Inflammatory macrophage (primary cell): Measurements from ENCODE around the gene SPNS3.
A peak's percentile ranks its signal among the peaks of the same experiment; 100 is the strongest.

ENCODE experiments used
- DNase-seq, 2 donors: peaks; one replicate each; pipeline ENCODE4 v3.0.0-alpha.2; 2020 to 2022

The SPNS3 gene

DNA sequence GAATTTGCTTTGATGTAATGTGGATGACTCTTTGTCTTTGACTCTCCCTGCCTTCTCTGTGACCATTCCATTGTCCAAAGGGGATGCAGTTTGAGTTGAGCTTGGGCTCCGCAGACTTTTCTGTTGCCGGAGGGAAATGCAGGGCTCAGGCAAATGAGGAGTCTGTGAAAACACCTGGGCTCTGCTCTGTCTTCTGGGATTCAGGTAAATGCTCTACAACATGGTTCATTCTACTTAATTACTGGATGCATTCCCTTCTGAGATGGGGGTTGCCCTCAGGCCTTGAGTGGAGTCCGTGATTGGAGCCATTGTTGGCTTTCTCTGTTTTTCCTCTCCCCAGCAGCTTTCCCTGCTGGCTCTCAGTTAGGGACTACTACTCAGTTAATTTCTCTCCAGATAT lies 38.5 kb downstream of the SPNS3 start:
- DNase-seq: no peak

DNA sequence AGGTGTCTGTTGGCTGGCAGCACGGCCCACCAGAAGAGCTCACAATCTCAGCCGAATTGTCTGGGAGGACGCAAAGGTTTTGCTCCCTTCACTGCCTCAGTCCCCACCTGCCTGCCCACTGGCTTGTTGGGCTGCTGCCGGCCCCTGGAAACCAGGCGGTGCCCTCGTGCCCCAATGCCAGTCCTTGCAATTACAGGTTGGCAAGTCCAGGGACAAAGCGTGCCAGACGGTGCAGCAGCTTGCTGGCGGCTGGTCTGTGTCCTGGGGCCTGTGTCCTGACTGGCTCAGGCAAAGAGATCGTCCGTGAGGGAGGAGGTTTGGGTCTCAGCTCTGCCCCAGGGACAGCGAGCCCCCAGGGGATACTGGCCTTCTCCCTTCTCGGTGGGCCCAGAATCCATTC lies 40.4 kb downstream of the SPNS3 start:
- DNase-seq: no peak

DNA sequence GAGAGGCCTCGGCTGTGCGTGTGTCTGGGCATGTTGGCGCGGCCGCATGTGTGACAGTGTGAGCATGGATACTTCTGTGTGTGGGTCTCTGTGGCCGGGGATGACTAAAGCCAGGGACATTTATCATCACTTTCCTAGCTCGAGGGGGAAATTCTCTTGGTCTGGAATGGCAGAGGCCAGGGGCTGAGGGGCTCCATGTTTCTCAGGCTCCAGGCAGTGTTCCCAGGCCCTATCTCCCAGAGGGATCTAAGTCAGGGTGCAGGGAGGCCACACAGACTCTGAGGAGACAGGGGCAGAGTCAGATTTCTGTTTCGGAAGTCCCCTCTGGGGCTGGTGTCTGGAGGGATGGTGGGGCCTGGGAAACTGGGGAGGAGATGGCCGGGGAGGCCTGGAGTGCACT lies 41.3 kb downstream of the SPNS3 start:
- no peak for DNase-seq

DNA sequence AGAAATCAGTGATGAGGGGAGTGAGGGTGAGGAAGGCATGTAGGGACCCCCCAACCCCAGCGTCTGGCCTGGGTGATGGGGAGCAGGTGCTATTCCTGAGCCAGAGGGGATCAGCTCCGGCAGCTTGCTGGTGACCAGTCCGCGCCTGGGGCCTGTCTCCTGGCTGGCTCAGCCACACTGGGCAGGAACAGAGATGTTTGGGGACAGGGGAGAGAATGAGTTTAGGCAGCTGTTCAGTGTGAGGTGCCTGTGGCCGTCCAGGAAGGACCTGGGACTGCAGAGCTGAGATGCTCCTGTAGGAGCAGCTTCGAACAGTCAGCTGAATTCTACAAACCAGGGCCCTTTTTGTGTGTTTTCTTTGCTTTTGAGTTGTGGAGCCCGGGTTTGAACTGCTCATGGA lies 41.7 kb downstream of the SPNS3 start:
- no peak for DNase-seq

DNA sequence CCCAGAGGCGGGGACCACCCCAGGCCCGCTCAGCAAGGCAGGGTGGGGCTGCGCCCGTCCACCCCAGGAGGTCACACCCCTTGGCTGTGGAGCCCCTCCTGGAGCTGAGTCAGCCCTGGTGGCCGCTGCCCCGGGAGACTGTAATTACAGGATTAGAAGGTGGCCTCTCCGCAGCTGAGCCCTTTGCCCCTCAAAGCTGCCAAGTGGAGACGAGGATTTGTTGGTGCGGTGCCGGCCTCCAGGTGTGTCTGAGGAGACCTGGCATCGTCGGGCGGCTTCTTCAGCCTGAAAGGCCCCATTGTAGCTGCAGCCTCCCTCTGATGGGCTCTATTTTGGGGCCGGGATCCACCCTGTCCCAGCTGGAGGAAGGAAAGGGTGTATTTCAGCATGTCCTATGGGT lies 42.3 kb downstream of the SPNS3 start:
- no peak for DNase-seq

DNA sequence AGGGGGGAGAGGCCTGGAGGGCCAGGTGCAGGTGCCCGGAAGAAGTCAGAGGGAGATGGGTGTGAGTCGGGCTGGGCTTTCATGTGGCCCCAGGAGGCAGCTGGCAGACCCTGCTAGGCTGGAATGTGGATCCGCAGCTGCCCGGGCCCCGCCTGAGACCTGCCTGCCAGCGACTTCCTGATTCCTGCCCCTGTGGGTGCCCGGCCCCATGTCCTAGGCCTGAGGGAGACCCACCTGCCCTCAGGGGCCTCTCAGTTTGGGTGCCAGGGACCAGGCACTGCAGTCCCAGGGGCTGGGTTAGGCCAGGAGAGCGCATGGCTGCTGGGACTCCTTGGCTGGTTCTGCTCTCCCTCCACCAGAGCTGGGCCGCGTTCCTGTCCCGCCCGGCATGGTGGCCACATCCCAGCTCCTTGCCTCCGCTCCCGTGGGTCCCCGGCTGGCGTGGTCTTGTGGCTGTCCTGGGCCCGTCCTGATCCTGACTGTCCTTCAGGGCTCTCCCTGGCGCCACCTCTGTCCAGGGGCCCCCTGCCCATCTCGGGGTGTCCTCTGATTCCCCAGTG lies 42.9 kb downstream of the SPNS3 start:
- no peak for DNase-seq

DNA sequence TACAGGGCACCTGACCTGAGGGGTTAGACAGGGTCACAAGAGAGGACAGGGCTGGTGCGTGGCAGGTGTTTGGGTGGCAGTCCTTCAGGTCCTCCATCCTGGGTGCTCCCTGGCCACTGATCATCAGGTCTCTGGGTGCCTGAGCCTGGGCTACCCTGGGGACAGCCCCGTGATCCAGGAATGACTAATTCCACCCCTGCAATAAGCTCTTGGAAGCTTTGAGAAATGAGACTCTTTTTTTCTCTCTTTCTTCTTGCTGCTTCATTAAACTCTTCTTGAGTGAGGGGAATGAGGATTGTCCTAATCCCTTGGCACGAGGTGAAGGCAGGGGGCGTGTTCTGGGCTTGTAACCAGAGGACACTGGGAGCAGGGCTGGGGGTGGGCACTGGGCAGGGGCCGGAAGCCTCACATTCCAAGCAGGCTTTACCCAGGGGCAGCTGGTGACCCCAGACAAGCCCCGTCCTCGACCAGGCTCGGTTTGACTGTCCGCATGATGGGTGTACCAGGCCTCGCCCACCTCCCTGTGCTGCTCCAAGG lies 43.6 kb downstream of the SPNS3 start:
- DNase-seq: no peak

DNA sequence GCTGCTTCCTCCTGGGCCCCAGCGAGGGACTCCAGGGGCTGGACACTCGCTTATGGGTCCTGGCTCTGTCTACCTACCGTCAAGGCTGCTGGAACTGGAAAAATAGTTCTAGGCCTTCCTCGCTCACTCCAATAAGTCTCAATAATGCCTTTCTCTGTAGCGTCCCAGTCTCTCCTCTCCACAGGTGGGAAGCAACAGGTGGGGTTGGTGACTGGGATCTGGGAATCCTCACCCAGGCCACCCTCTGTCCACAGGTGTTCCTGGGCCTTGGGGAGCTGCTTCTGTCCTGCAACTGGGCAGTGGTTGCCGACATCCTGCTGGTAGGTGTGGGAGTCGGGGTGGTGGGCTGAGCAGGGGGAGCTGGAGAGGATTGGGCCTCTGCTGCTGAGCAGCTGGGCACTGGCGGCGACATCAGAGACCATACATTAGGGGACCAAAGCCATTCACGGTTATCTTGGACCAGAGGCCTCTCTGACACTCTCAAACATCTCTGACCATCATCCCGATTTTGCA lies 44.6 kb downstream of the SPNS3 start:
- DNase-seq: no peak

DNA sequence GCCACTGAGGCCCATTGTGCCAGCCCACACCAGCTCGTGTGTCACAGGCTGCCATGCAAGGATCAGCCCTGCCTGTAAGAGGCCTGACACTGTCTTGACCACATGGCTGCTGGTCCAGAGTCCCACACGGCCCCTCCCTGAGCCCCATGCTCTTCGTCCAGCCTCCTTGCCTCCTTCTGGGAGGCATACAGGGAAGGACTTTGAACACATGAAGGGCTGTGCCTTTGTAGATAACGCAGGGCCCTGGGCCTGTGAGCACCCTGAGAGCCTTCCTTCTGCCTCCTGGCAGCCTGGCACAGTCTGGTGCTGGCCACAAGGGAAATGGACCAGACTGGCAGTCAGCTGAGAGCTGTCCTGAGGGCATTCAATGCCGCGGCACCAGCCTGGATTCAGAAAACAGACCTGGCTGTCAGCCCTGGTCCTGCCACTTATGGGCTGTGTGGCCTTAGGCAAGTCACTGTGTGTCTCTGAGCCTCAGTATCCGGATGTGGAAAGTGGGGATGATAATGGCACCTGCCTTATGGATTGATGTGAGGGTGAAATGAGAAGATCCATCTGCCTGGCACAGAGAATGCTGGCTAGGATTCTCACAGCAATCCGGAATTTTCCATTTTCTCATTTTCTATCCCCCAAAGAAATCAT lies 45.7 kb downstream of the SPNS3 start:
- DNase-seq: no peak

DNA sequence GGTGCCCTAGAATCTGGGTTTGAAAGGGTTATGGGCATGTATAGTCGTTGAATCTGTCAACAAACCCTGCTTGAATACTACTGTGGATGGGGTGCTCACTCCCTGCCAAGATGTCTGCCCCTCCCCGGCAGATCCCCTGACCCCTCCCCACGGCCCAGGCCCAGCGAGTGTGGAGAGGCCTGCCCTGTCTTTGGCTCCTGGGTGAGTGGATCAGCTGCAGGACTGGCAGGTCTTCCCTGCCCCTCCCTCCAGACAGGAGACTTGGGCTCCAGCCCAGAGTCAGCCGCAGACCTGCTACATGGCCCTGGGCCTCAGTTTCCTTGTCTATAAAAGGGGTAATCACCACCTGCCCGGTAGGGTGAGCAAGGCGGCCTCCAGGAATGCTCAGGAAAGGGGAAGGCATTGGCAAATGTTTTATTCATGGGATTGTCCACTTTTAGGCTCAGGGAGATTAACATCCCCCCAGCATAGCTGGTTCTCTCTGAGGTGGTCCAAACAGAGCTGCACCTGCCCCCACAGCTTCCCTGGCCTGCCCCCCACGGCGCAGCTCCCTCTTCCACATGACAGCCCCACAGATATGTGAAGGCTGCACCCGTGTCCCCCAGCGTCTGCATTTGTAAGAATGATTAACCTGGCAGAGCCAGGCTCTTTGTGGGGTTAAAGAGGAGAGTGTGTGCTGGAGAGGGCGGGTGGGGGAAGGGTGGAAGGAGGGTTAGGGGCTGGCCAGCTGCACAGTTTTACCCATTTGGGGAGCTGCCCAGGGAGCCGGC lies 46.4 kb downstream of the SPNS3 start:
- no peak for DNase-seq

DNA sequence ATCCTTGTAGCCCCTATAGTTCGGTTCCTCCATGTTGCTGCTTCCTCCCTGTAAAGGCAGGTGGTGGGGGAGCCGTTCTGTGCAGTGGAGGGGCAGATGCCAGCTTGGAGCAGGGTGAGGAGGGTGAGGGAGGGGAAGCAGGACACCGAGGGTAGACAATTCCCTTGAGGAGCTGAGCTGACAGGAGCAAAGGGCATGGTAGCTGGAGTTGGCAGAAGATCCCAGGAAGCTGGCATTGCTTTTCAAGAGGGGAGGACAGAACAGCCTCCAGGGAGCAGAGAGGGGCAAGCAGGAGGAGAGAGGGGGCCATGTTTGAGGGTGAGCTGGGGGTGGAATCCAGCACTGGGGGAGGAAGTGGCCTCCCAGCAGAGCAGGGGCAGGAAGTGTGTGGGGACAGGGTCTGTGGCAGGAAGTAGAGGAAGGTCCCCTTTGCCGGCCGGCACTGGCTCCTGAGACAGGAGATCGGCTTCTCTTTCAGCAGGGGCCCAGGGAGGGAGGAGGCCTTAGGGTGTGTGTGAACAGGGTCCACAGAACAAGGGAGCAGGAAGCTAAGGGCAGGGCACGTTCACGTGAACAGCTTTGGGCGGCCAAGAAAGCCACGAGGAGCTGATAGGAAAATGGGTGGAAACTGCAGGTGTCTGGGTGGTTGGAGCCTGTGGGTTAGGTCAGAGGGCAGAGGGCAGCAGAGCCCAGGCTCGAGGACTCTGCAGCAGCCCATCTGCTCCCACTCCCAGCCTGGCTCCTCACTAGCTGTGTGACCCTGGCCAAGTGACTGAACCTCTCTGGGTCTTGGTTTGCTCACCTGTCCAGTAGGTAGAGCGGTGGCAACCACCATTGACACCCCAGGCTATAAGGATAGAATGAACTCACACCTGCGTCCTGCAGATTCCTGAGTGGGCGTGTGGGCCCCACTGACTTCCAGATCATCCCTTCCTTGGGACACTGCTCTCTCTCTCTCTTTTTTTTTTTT lies 47.5 kb downstream of the SPNS3 start:
- DNase-seq: peak in 1 of 2 donors; percentile 55

DNA sequence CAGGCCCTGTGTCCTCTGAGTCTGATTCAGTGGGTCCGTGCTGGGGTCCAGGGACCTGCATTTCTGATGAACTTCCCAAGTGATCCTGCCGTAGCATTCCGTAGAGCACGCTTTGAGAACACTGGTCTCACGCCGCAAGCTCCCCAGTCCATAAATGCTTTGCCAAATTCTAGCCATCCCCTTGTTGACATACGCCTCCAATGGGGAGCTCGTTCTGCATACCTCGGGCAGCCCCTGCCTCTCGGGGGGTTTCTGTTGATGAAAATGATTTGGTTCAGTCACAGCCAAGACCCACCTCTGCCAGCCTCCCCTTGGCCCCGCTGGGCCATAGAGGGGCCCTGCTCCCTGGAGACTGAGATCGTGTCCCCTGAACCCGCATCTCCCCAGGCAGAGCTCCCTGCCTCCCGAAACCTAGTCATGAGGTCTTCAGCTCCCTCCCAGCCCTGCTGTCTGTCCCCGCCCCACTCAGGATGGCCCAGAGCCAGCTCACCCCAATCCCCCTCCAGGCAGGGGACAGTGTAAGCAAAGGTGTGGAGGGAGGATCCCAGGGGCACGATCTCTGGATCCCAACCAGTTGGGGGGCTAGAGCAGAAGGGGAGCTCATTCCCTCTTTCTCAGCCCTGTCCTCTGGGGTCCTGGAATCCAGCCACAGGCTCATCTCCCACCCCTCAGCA lies 48.7 kb downstream of the SPNS3 start:
- no peak for DNase-seq

DNA sequence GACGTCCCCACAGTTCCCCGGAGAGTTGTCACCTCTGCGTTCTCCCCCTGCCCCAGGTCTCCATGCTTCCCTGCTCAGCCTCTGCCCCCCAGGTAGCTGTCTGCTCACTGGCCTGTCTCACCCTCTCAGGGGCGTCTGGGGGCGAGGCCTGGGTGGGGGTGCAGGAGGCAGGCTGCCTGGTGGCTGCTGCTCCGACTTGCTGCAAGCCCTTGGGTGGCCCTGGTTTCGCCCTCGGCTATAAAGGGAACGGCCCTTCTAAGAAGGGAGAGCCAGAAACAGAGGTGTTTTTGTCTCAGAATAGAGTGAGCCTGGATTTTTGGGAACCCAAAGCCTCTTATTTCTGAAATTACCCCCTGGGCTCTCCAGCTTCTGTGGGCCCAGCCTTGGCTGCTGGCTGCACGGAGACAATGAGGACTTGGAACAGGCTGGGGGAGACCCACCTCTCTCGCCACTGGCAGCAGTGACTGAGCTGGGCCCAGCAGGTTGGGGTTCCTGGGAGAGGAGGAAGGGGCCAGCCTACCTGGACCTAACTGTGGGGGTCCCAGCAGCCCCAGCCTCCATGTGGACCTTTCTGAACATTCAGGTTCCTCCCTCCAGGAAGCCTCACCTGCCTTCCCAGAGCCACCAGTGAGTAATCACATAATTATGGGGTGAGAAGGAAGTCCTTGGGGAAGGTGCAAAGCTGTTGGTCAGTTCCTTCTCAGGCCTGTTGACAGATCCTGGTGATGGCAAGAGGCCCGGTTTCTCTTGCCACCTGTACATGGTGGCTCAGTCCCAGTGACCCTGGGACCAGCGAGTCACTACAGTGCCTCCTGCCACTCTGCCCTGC lies 49.5 kb downstream of the SPNS3 start:
- no peak for DNase-seq

DNA sequence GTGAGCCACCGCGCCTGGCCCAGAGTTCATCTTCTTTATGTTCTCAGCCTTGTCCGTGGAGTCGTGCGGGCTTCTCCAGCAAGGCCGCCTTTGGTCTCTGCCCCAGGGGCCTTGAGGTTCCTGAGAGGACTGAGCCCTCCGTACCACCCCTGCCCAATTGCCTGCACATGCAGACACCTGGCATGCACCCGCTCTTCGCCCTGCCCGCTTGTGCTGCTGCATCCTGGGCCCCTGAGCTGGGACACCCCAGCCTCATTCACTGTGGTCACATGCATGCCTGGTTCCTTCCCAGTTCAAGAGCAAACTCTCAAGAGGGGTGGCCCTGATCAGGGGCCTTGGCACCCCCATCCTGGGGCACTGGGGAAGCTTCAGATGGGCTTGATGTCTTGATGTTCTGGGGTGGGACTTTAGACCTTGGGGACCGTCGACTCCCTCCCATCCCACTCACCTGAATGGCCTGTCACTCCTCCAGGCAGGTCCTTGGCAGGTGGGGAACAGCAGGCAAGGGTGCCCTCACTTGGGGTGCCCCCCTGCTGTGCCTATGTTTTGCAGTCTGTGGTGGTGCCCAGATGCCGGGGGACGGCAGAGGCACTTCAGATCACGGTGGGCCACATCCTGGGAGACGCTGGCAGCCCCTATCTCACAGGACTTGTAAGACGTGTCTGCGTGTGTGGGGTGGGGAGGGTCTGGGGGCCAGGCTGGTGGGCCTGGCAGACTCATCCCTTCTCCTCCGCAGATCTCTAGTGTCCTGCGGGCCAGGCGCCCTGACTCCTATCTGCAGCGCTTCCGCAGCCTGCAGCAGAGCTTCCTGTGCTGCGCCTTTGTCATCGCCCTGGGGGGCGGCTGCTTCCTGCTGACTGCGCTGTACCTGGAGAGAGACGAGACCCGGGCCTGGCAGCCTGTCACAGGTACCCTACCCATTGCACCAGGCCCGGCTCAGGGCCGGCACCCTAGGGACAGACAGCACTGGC lies 52.2 kb downstream of the SPNS3 start:
- peak in 1 of 2 donors; percentile 31 for DNase-seq

DNA sequence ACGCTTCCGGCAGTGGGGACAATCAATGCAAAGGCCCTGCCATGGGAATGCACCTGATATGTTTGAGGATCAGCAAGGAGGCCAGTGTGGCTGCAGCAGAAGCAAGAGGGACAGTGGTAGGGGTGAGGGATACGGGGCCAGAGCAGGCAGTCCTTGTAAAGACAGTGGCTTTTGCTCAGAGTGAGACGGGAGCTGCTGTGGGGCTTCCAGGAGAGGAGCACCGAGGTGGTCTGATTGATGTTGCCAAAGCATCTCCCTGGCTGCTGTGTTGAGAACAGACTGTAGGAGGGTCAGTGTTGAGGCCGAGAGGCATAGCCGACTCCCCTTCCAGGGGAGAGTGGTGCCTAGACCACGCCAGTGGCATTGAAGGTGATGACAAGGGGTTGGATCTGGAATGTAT lies 53.6 kb downstream of the SPNS3 start:
- DNase-seq: no peak

DNA sequence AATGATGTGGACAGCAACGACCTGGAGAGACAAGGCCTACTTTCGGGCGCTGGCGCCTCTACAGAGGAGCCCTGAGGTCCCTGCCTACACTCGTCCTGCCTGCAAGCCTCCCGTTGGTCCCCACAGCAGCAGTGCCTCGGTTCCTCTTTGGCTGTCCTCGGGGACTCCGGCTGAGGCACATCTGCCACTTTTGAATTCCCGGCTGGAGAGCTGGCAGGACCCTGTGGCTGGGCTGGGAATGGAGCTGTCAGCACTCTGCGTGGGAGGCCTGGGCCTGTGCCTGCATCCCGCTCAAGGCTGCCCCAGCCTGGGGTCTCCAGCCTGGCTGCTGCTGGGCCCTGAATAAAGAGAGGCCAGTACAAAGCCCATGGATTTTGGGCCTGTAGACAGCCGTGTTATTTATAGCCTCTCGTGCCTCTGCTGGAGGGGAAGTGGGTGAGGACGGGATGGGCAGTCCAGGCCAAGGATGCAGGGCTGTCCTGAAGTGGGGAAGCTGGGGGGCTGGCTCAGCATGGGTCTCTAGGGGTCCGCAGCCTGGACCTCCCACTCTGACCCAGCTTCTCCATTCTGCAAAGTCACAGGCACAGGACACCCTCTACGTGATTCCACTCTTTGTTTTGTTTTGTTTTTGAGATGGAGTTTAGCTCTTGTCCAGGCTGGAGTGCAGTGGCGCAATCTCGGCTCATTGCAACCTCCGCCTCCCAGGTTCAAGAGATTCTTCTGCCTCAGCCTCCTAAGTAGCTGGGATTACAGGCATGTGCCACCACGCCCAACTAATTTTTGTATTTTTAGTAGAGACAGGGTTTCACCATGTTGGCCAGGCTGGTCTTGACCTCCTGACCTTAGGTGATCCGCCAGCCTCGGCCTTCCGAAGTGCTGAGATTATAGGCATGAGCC lies 54.3 kb downstream of the SPNS3 start:
- DNase-seq: no peak

DNA sequence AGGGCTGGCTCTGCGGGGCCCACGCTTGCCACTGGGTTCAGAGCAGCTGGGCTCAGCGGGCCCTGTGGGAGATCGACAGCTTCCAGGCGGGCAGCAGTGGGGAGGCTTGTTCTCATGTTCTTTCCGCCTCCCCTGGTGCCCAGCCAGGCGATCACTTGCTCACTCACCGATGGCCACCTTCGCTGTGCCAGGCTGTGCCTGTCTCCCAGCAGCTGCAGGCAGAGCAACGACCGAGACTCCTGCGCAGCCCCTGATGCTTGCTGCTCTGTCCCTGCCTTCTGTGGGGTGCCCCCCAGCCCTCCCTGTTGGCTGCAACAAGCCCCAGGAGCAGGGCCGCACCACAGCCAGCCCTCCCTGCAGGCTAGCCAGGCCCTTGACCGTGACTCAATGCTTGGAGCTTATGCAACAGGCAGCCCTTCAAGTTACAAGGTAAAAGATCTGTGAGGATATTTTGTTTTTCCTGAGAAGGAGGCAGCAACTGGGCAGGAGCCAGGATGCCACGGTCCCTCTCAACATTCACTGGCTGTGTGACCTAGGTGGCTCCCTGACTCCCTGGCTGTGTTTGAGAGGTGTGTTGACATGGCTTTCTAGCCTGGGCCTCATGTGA lies 55.4 kb downstream of the SPNS3 start:
- DNase-seq: no peak

DNA sequence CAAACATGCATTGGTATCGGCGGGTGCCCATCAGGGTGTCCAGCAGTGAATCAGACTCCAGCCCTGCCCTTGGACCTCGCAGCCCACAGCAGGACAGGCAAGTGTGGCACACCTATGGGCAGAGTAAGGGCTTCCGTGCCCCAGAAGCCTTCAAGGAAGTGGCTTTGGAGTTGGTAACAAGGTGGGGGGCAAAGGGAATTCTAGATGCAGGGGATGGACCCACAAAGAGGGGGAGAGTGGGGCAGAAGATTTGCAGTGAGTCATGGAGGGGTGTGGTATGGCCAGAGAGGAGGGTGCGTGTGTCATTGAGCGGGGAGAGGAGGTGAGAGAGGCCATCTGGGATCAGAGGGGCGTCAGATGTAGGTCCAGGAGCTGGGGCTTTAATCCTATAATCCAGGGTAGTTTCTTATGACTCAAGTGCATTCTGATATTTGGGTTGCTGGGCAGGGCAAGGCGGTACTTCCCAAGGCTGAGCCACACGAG lies 56.4 kb downstream of the SPNS3 start:
- no peak for DNase-seq
